ENCODE data around the gene FOXP1.
"Not testable (repeated sequence)": the region's sequence is repeated elsewhere in the genome, so short reads cannot be mapped to it uniquely, and the experiment has no call there.

The FOXP1 gene

GRCh38 chr3:71438904-71439303, 144.6 kb downstream of the FOXP1 start:
- no peak overlapping the region for H3K27ac ChIP-seq
- no peaks in the 10 kb centered on the region for H3K36me3 ChIP-seq
- no peak for TF ChIP-seq CTCF (IDR thresholded peaks at IDR 0.05; ENCODE audit: low read depth, low read length)
- no peaks in the 10 kb centered on the region for H3K27me3 ChIP-seq (ENCODE audit: insufficient read depth, low read depth, severe bottlenecking)
- H3K4me3 ChIP-seq (ENCODE audit: low read depth, low read length), result no peak overlapping the region
- no peak for DNase-seq
- no peaks in the 10 kb centered on the region for H3K9me3 ChIP-seq (ENCODE audit: severe bottlenecking)

GRCh38 chr3:71438071-71438685, 145.3 kb downstream of the FOXP1 start:
- DNase-seq, result no peak
- no peak overlapping the region for H3K27ac ChIP-seq
- no peak for TF ChIP-seq CTCF (IDR thresholded peaks at IDR 0.05; ENCODE audit: low read depth, low read length)
- H3K27me3 ChIP-seq (ENCODE audit: insufficient read depth, low read depth, severe bottlenecking), result no peaks in the 10 kb centered on the region
- no peaks in the 10 kb centered on the region for H3K36me3 ChIP-seq
- H3K4me3 ChIP-seq (ENCODE audit: low read depth, low read length), result no peak overlapping the region
- H3K9me3 ChIP-seq (ENCODE audit: severe bottlenecking), result no peaks in the 10 kb centered on the region

- DNase-seq, result no peak
- Histone ChIP-seq H3K27me3 (ENCODE audit: insufficient read depth, low read depth, severe bottlenecking) (no peaks in the 10 kb centered on the region), H3K36me3 (no peaks in the 10 kb centered on the region), H3K27ac (no peak overlapping the region), H3K9me3 (ENCODE audit: severe bottlenecking) (no peaks in the 10 kb centered on the region), H3K4me3 (ENCODE audit: low read depth, low read length) (no peak overlapping the region)
- no peak for TF ChIP-seq CTCF (IDR thresholded peaks at IDR 0.05; ENCODE audit: low read depth, low read length)
Measured at GRCh38 chr3:71436337-71436736, 147.2 kb downstream of the FOXP1 start.

- not testable (repeated sequence) for H3K27ac ChIP-seq; H3K36me3 ChIP-seq; H3K4me3 ChIP-seq (ENCODE audit: low read depth, low read length); H3K9me3 ChIP-seq (ENCODE audit: severe bottlenecking); DNase-seq; H3K27me3 ChIP-seq (ENCODE audit: insufficient read depth, low read depth, severe bottlenecking)
Measured at GRCh38 chr3:71435836-71436235, 147.7 kb downstream of the FOXP1 start.

GRCh38 chr3:71433631-71434030, 149.9 kb downstream of the FOXP1 start:
- H3K27ac ChIP-seq, result no peak overlapping the region
- no peak for TF ChIP-seq CTCF (IDR thresholded peaks at IDR 0.05; ENCODE audit: low read depth, low read length)
- H3K4me3 ChIP-seq (ENCODE audit: low read depth, low read length), result no peak overlapping the region
- H3K27me3 ChIP-seq (ENCODE audit: insufficient read depth, low read depth, severe bottlenecking), result no peaks in the 10 kb centered on the region
- no peaks in the 10 kb centered on the region for H3K9me3 ChIP-seq (ENCODE audit: severe bottlenecking)
- no peak for DNase-seq
- H3K36me3 ChIP-seq, result no peaks in the 10 kb centered on the region

- H3K27me3 ChIP-seq (ENCODE audit: insufficient read depth, low read depth, severe bottlenecking), result no peaks in the 10 kb centered on the region
- no peak for TF ChIP-seq CTCF (IDR thresholded peaks at IDR 0.05; ENCODE audit: low read depth, low read length)
- H3K9me3 ChIP-seq (ENCODE audit: severe bottlenecking), result no peaks in the 10 kb centered on the region
- DNase-seq, result no peak
- H3K27ac ChIP-seq, result no peak overlapping the region
- no peaks in the 10 kb centered on the region for H3K36me3 ChIP-seq
- no peak overlapping the region for H3K4me3 ChIP-seq (ENCODE audit: low read depth, low read length)
Measured at GRCh38 chr3:71432044-71432975, 151.2 kb downstream of the FOXP1 start.

All from WERI-Rb-1 (cell line).